MCF 10A (cell line): ENCODE data around the gene TMEM181. TPM values are rescaled to one million over a fixed set of nuclear protein-coding genes. Genes with fewer than 3 reads are reported as not detected.

Source experiments
- Bru-seq: library from RNA; stranded (reverse); fragments of 400-500 nt; gene quantifications from one replicate; lab custom pipeline; 2021; lab: Mats Ljungman, UMichigan
- BruChase-seq, 2 experiments: library from RNA; stranded (reverse); fragments of 400-500 nt; gene quantifications; one replicate each; lab custom pipeline; 2021; lab: Mats Ljungman, UMichigan
- BruUV-seq: library from RNA; stranded (reverse); fragments of 400-500 nt; replicated peaks from 2 replicates; lab custom pipeline; 2021; lab: Mats Ljungman, UMichigan
- CTCF ChIA-PET: fragments of 300-600 bp; sonication (Branson Sonifier 250); formaldehyde crosslinking; extraction: SDS; loops from one replicate; lab custom pipeline; 2021; ENCODE audit warnings: antibody characterized with exemption, inconsistent platforms; lab: Yijun Ruan, JAX
- POLR2A ChIA-PET: fragments of 300-600, 350-650 bp; sonication (Branson Sonifier 250); formaldehyde crosslinking; extraction: SDS; loops from one replicate; lab custom pipeline; 2020; ENCODE audit warnings: antibody characterized with exemption, inconsistent platforms; lab: Yijun Ruan, JAX
- DNase-seq: peaks from one replicate; pipeline ENCODE4 v3.0.0-alpha.2; 2018; ENCODE audit not compliant: unreplicated experiment
- H3K27ac Mint-ChIP-seq: one replicate; pipeline ENCODE4 v1.8.0; 2022; ENCODE audit warnings: mild to moderate bottlenecking, low read depth, mixed read lengths; ENCODE audit not compliant: unreplicated experiment
- H3K27me3 Mint-ChIP-seq: one replicate; pipeline ENCODE4 v1.8.0; 2022; ENCODE audit warnings: mixed read lengths; ENCODE audit not compliant: insufficient read depth, unreplicated experiment
- H3K36me3 Mint-ChIP-seq: one replicate; pipeline ENCODE4 v1.8.0; 2022; ENCODE audit warnings: mild to moderate bottlenecking, moderate library complexity, mixed read lengths; ENCODE audit not compliant: insufficient read depth, unreplicated experiment
- H3K4me1 Mint-ChIP-seq: one replicate; pipeline ENCODE4 v1.8.0; 2022; ENCODE audit warnings: mixed read lengths; ENCODE audit not compliant: insufficient read depth, unreplicated experiment
- H3K4me3 Mint-ChIP-seq: one replicate; pipeline ENCODE4 v1.8.0; 2022; ENCODE audit warnings: mild to moderate bottlenecking, moderate library complexity, mixed read lengths; ENCODE audit not compliant: unreplicated experiment
- H3K9me3 Mint-ChIP-seq: one replicate; pipeline ENCODE4 v1.8.0; 2022; ENCODE audit warnings: mixed read lengths; ENCODE audit not compliant: unreplicated experiment
- intact Hi-C: fragments of 100-400 bp; cut with micrococcal nuclease; formaldehyde crosslinking; loops from 2 replicates; pipeline ENCODE4 v1.14.1; 2022
- long read RNA-seq: library from polyadenylated mRNA; stranded (forward); transcript quantifications from one replicate; pipeline ENCODE4 v2.0.0, GENCODE V29; 2022
- total RNA-seq: library from RNA; stranded (reverse); gene quantifications from 2 replicates; pipeline ENCODE4 v1.2.3, GENCODE V29; 2022
- TF ChIP-seq, protein P1 (sequence below): fragments of 200-600 bp; IDR thresholded peaks from one replicate; pipeline ENCODE4 v1.8.0; 2022; ENCODE audit warnings: antibody characterized with exemption, mild to moderate bottlenecking; ENCODE audit not compliant: unreplicated experiment

Gene TMEM181, protein sequence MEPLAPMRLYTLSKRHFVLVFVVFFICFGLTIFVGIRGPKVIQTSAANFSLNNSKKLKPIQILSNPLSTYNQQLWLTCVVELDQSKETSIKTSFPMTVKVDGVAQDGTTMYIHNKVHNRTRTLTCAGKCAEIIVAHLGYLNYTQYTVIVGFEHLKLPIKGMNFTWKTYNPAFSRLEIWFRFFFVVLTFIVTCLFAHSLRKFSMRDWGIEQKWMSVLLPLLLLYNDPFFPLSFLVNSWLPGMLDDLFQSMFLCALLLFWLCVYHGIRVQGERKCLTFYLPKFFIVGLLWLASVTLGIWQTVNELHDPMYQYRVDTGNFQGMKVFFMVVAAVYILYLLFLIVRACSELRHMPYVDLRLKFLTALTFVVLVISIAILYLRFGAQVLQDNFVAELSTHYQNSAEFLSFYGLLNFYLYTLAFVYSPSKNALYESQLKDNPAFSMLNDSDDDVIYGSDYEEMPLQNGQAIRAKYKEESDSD
- 25.3 and 28.8 TPM in 2 replicates for total RNA-seq
- percentile 71 among the genes with signal in this experiment for Bru-seq, nascent RNA
- percentile 91 among the genes with signal in this experiment for BruChase-seq, experiment 1, labeled RNA remaining after a 6-hour chase
- BruChase-seq, experiment 2, labeled RNA remaining after a 2-hour chase: percentile 83 among the genes with signal in this experiment
- long read RNA-seq, full-length matches to known transcripts: 2 of 40 reads
- long read RNA-seq, partial matches to known transcripts: 8 of 40 reads
- long read RNA-seq, other reads (novel, unspliced or antisense): 30 of 40 reads

DNA sequence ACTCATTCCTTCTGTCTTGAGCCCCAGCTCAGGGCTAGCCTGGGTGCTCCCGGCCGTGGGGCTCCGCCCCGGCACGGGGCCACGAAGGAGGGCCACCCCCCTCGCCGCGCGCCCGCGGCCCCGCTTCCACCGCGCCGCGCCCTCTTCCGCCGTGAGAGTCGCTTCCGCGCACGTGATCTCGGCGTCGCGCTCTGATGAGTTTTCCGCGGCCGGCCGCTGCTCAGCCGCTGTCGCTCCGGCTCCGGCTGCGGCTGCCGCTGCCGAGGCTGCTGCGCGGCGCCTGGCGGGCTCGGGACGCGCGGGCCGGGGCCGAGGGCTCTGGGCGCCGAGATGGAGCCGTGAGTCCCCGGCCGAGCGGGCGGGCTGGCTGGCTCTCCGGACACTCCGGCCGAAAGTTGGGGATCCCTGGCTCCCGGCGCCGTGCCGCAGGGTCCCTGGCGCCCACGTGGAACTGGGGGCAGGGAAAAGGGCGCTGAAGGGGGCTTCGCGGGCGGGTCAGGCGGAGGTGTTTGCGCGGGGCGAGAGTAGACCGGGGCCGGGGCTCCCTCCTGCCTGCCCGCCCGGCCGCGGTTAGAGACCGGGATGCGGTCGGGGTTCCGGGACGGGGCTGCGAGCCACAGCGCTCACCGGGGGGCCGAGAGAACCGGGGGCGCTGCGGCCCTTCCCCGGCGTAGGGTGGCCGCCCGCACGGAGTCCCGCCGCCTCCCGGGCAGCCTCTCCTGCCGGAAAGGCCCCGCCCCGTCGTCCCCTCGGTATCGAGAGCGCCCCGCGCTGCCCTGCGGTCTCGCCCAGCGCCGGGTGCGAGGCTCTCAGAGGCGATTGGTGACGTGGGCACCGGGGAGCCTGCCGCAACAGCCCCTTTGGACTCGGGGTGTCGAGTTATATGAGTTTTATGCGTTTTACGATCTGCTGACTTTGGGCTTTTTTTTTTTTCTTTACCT is at the start of gene TMEM181:
TSS of gene TMEM181 (plus strand) at position 197 of the 941 bp plus-strand sequence. CDS start at position 331, 134 bp downstream.
- no peaks in the 10 kb centered on the region for H3K9me3 Mint-ChIP-seq
- intact Hi-C loops: no loop called here
- peaks cover 7% of the 10 kb centered on the region for H3K36me3 Mint-ChIP-seq
- H3K4me1 Mint-ChIP-seq: peaks cover 17% of the 10 kb centered on the region
- peak within 1 kb of the TSS; percentile 84 for H3K27ac Mint-ChIP-seq
- peak within 1 kb of the TSS; percentile 88 for H3K4me3 Mint-ChIP-seq
- ChIA-PET POLR2A (interaction anchor here (0.6 to 2.4 kb wide), 12 partner anchors 24 to 371 kb away, joined by 3 to 15 read pairs (median 3); partner anchors contain the start of gene DYNLT1), CTCF (interaction anchor here (0.7 to 2.2 kb wide), 4 partner anchors 8 to 341 kb away, joined by 3 to 6 read pairs (median 4); no protein-coding TSS in a partner anchor)
- no TSS peak for BruUV-seq
- DNase-seq: peak; percentile 82
- TF ChIP-seq, protein P1, sequence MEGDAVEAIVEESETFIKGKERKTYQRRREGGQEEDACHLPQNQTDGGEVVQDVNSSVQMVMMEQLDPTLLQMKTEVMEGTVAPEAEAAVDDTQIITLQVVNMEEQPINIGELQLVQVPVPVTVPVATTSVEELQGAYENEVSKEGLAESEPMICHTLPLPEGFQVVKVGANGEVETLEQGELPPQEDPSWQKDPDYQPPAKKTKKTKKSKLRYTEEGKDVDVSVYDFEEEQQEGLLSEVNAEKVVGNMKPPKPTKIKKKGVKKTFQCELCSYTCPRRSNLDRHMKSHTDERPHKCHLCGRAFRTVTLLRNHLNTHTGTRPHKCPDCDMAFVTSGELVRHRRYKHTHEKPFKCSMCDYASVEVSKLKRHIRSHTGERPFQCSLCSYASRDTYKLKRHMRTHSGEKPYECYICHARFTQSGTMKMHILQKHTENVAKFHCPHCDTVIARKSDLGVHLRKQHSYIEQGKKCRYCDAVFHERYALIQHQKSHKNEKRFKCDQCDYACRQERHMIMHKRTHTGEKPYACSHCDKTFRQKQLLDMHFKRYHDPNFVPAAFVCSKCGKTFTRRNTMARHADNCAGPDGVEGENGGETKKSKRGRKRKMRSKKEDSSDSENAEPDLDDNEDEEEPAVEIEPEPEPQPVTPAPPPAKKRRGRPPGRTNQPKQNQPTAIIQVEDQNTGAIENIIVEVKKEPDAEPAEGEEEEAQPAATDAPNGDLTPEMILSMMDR: no peak
- peaks cover 17% of the 10 kb centered on the region for H3K27me3 Mint-ChIP-seq

DNA sequence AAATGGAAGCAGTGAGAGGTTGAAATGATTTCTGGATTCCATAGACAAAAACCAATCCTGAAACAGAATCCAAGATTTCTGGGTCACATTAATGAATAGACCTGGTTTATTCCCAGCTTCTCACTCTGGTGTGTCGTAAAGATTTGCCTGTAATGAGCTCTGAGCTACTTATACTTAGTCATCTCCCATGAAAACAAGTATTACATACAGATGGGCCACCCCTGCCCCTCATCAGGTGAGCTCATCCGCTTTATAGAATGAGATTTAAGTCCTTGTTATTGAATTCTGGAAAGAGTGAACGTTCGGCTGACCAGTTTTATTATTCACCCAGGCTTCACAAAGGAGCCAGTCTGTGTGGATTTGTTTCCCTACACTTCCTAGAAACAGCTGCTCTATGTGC is 47.1 kb upstream of the TMEM181 start:
- Mint-ChIP-seq H3K27ac (no peak overlapping the region), H3K4me3 (no peak overlapping the region), H3K27me3 (no peaks in the 10 kb centered on the region), H3K36me3 (peaks cover 8% of the 10 kb centered on the region), H3K4me1 (no peaks in the 10 kb centered on the region), H3K9me3 (no peaks in the 10 kb centered on the region)
- ChIA-PET CTCF (interaction anchor here (0.6 to 1.8 kb wide), 4 partner anchors 13 to 292 kb away, joined by 3 to 5 read pairs (median 4); no protein-coding TSS in a partner anchor), POLR2A (no interaction called here)
- BruUV-seq: no TSS peak
- no peak for DNase-seq
- intact Hi-C loops: loop anchor here (10.0 kb wide), 1 partner anchor 92 kb away; no protein-coding TSS in a partner anchor
- TF ChIP-seq, protein P1: no peak

DNA sequence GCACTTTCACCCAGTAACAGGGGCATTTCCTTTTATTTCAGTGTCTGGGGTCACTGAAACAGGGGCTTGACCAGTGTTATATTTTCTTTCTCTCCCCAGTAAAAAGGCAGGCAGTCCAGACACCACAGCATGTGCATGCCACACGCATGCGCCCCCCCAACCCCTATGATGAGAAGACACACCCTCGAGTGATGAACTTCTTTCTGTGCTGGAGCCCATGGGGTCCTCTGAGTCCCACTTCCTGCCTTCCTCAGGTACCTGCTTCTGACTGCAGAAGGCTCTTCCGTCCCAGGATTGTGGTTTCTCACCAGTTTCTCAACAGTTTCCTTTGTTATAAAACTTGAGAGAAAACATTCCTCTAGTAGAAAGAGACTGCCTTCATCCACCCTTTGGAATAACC is 45.7 kb upstream of the TMEM181 start:
- DNase-seq: no peak
- TF ChIP-seq, protein P1: no peak
- intact Hi-C loops: loop anchor here (10.0 kb wide), 1 partner anchor 91 kb away; no protein-coding TSS in a partner anchor
- Mint-ChIP-seq H3K27ac (no peak overlapping the region), H3K36me3 (peaks cover 6% of the 10 kb centered on the region), H3K4me3 (no peak overlapping the region), H3K4me1 (no peaks in the 10 kb centered on the region), H3K27me3 (no peaks in the 10 kb centered on the region), H3K9me3 (no peaks in the 10 kb centered on the region)
- no TSS peak for BruUV-seq
- ChIA-PET POLR2A (no interaction called here), CTCF (interaction anchor here (1.8 kb wide), 1 partner anchor 293 kb away, joined by 5 read pairs; no protein-coding TSS in a partner anchor)
